GM12878 (cell line): ENCODE measurements around the gene LFNG. TPM values are rescaled to one million over a fixed set of nuclear protein-coding genes. Genes with fewer than 3 reads are reported as not detected.

Experiments used
- BACH1 ChIP-seq: fragments of 450-650 bp; IDR thresholded peaks from 2 replicates; pipeline ENCODE4 v1.6.1; 2017; ENCODE audit warnings: mild to moderate bottlenecking, borderline replicate concordance
- CBX3 ChIP-seq: fragments of 200-600 bp; sonication (generic); IDR thresholded peaks from 2 replicates; pipeline ENCODE4 v1.6.1; 2016; ENCODE audit warnings: low read depth, borderline replicate concordance
- CEBPB ChIP-seq, 2 experiments: fragments of 150-350 bp in 1 of 2; IDR thresholded peaks; 2 replicates each; pipeline ENCODE4 v1.6.1; 2012 to 2014; ENCODE audit warnings: low read depth in 2 of 2, low read length in 2 of 2, borderline replicate concordance in 1 of 2, inconsistent platforms in 1 of 2
- DPF2 ChIP-seq: fragments of 450-650 bp; IDR thresholded peaks from 2 replicates; pipeline ENCODE4 v1.6.1; 2017; ENCODE audit warnings: mild to moderate bottlenecking
- EED ChIP-seq: sonication (generic); IDR thresholded peaks from 2 replicates; pipeline ENCODE4 v1.6.1; 2016; ENCODE audit warnings: antibody characterized with exemption, low read depth
- HDAC6 ChIP-seq: fragments of 200-600 bp; sonication (generic); IDR thresholded peaks from one replicate; pipeline ENCODE4 v1.8.0; 2017; ENCODE audit warnings: antibody characterized with exemption; ENCODE audit not compliant: unreplicated experiment
- HDGF ChIP-seq: fragments of 450-650 bp; IDR thresholded peaks from 2 replicates; pipeline ENCODE4 v1.6.1; 2016; ENCODE audit warnings: antibody characterized with exemption
- IKZF1 ChIP-seq: fragments of 450-650 bp; conservative IDR thresholded peaks from 2 replicates; pipeline ENCODE4 v1.6.1; 2017; ENCODE audit warnings: antibody characterized with exemption, mild to moderate bottlenecking
- MTA2 ChIP-seq: fragments of 450-650 bp; IDR thresholded peaks from 2 replicates; pipeline ENCODE4 v1.6.1; 2016; ENCODE audit warnings: low read depth, mild to moderate bottlenecking, moderate library complexity
- MTA3 ChIP-seq: IDR thresholded peaks from 2 replicates; pipeline ENCODE4 v1.6.1; 2012; ENCODE audit warnings: low read length, inconsistent platforms, borderline replicate concordance
- NBN ChIP-seq: fragments of 450-650 bp; IDR thresholded peaks from 2 replicates; pipeline ENCODE4 v1.6.1; 2016
- NFYB ChIP-seq: IDR thresholded peaks from 2 replicates; pipeline ENCODE4 v1.6.1; 2011; ENCODE audit warnings: low read depth, mild to moderate bottlenecking, low read length, improper control_type of control experiment, moderate library complexity; ENCODE audit not compliant: insufficient read depth
- POLR2AphosphoS2 ChIP-seq: IDR thresholded peaks from 2 replicates; pipeline ENCODE4 v1.6.1; 2011; ENCODE audit warnings: low read depth, mild to moderate bottlenecking, low read length, improper control_type of control experiment, moderate library complexity
- RAD21 ChIP-seq: IDR thresholded peaks from 2 replicates; pipeline ENCODE4 v1.6.1; 2011; ENCODE audit warnings: mild to moderate bottlenecking, low read depth, low read length, moderate library complexity; ENCODE audit not compliant: insufficient read depth
- RCOR1 ChIP-seq: conservative IDR thresholded peaks from 2 replicates; pipeline ENCODE4 v1.6.1; 2012; ENCODE audit warnings: low read depth, low read length, improper control_type of control experiment
- RUNX3 ChIP-seq: IDR thresholded peaks from 2 replicates; pipeline ENCODE4 v1.6.1; 2012; ENCODE audit warnings: low read length, inconsistent platforms
- SRF ChIP-seq, 2 experiments: IDR thresholded peaks; 2 replicates each; pipeline ENCODE4 v1.6.1; 2011; ENCODE audit warnings: low read depth in 2 of 2, low read length in 2 of 2, mild to moderate bottlenecking in 1 of 2, moderate library complexity in 1 of 2
- SUZ12 ChIP-seq: fragments of 200-600 bp; sonication (generic); IDR thresholded peaks from one replicate; pipeline ENCODE4 v1.6.1; 2018; ENCODE audit warnings: antibody characterized with exemption, mild to moderate bottlenecking; ENCODE audit not compliant: unreplicated experiment
- TARDBP ChIP-seq: IDR thresholded peaks from 2 replicates; pipeline ENCODE4 v1.6.1; 2016; ENCODE audit warnings: borderline replicate concordance
- TCF12 ChIP-seq: IDR thresholded peaks from 2 replicates; pipeline ENCODE4 v1.6.1; 2011; ENCODE audit warnings: low read depth, mild to moderate bottlenecking, low read length
- ZNF207 ChIP-seq: fragments of 450-650 bp; IDR thresholded peaks from 2 replicates; pipeline ENCODE4 v1.6.1; 2014; ENCODE audit warnings: antibody characterized with exemption, mild to moderate bottlenecking, borderline replicate concordance
- polyA plus RNA-seq, 11 experiments: library from polyadenylated mRNA; depleted of rRNA in 4 of 11; unstranded in 6 of 11; stranded (reverse) in 5 of 11; fragments of >200 nt; fragmentation: Nextera tagmentation in 4 of 11; fragmentation: Illumina TruSeq in 1 of 11; extraction: Ambion mirVana in 4 of 11; extraction: Trizol in 1 of 11; gene quantifications; 1 replicate in 1 of 11; 2 replicates in 10 of 11; pipeline versions ENCODE4 v1.2.1 to v1.2.3, GENCODE V29; 2011 to 2016; ENCODE audit warnings: inconsistent platforms in 2 of 11, missing spikeins in 2 of 11, low read depth in 1 of 11
- total RNA-seq, 4 experiments: library from RNA; depleted of rRNA in 3 of 4; stranded (reverse); fragments of >200 nt in 3 of 4; fragmentation: Illumina TruSeq in 1 of 4; extraction: Trizol in 1 of 4; gene quantifications; 2 replicates each; pipeline versions ENCODE4 v1.2.1 to v1.2.3, GENCODE V29; 2013 to 2021
- TF ChIP-seq, protein P1 (sequence below): IDR thresholded peaks from 2 replicates; pipeline ENCODE4 v1.6.1; 2011; ENCODE audit warnings: low read depth, mild to moderate bottlenecking, low read length, moderate library complexity, borderline replicate concordance; ENCODE audit errors: extremely low read depth
- TF ChIP-seq, protein P2 (sequence below): IDR thresholded peaks from 2 replicates; pipeline ENCODE4 v1.6.1; 2012; ENCODE audit warnings: low read length, inconsistent platforms
- TF ChIP-seq, protein P3 (sequence below): fragments of 450-650 bp; IDR thresholded peaks from 2 replicates; pipeline ENCODE4 v1.6.1; 2017; ENCODE audit warnings: low read depth, mild to moderate bottlenecking, moderate library complexity
- TF ChIP-seq, protein P4 (sequence below): fragments of 150-350 bp; IDR thresholded peaks from 2 replicates; pipeline ENCODE4 v1.6.1; 2016; ENCODE audit warnings: low read depth, low read length

Gene LFNG
- total and polyA plus RNA-seq, 10 of the 15 experiments (the other 5 are each of a cell fraction or from before 2014, with no cell fraction given): 0.09 to 0.68 (median 0.33) TPM; not detected in 2

DNA sequence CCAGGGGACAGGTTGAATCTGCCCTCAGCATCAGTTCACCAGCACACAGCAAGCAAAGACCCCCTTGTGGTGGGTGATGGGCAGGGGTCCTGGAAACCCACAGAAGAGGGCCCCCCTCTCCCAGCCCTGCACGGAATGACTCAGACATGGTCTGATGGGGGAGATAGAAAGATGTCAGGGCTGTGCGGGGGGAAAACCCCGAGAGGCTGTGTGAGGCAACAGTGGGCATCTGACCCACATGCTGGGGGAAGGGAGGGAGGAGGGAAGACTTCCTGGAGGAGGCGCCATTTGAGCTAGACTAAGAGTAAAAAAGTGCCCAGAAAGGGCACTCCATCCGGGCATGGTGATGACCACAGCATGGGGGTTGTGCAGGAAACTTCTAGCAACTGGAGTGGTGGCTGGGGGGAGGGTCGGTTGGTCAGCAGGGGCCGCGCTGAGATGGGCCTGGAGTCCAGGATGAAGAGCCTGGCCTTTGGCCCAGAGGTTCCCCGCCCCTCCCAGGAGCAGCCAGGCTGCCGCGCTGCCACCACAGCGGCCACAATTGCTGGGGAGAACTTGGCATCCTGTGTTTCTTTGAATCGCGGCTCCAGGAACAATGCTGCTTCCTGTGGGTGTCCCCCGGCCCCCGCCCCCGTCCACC, 2.5 kb downstream of the LFNG start (continued):
- TF ChIP-seq RUNX3 (peak; percentile 64), ZNF207 (no peak), CEBPB (IDR thresholded peaks at IDR 0.05; ENCODE audit: borderline replicate concordance in 1 of 2, low read depth in 2 of 2, low read length in 2 of 2) (peak in 1 of 2 experiments; percentile 51; a peak in 1 of 4 replicates), MTA2 (peak; percentile 43; the same call in 1 of the 2 replicates), NFYB (no peak), TARDBP (no peak), POLR2AphosphoS2 (no peak), HDAC6 (no peak), NBN (peak; percentile 37; the same call in 1 of the 2 replicates), IKZF1 (peak; percentile 42; the same call in 1 of the 2 replicates), DPF2 (peak; percentile 76; the same call in 1 of the 2 replicates), SUZ12 (no peak), RCOR1 (no peak), BACH1 (peak; percentile 38; the same call in 1 of the 2 replicates), SRF (IDR thresholded peaks at IDR 0.05; ENCODE audit: low read depth in 2 of 2, low read length in 2 of 2) (peak in 1 of 2 experiments; percentile 46; a peak in 2 of 4 replicates), MTA3 (peak; percentile 37; the same call in 1 of the 2 replicates), CBX3 (no peak), EED (no peak), RAD21 (no peak), TCF12 (0 out of 2 replicates have a peak, but pooled peaks have one; percentile 13), HDGF (no peak)
- TF ChIP-seq, protein P1, sequence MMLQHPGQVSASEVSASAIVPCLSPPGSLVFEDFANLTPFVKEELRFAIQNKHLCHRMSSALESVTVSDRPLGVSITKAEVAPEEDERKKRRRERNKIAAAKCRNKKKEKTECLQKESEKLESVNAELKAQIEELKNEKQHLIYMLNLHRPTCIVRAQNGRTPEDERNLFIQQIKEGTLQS: no peak
- TF ChIP-seq, protein P2, sequence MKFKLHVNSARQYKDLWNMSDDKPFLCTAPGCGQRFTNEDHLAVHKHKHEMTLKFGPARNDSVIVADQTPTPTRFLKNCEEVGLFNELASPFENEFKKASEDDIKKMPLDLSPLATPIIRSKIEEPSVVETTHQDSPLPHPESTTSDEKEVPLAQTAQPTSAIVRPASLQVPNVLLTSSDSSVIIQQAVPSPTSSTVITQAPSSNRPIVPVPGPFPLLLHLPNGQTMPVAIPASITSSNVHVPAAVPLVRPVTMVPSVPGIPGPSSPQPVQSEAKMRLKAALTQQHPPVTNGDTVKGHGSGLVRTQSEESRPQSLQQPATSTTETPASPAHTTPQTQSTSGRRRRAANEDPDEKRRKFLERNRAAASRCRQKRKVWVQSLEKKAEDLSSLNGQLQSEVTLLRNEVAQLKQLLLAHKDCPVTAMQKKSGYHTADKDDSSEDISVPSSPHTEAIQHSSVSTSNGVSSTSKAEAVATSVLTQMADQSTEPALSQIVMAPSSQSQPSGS: no peak
- TF ChIP-seq, protein P3, sequence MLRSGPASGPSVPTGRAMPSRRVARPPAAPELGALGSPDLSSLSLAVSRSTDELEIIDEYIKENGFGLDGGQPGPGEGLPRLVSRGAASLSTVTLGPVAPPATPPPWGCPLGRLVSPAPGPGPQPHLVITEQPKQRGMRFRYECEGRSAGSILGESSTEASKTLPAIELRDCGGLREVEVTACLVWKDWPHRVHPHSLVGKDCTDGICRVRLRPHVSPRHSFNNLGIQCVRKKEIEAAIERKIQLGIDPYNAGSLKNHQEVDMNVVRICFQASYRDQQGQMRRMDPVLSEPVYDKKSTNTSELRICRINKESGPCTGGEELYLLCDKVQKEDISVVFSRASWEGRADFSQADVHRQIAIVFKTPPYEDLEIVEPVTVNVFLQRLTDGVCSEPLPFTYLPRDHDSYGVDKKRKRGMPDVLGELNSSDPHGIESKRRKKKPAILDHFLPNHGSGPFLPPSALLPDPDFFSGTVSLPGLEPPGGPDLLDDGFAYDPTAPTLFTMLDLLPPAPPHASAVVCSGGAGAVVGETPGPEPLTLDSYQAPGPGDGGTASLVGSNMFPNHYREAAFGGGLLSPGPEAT: no peak
- TF ChIP-seq, protein P4, sequence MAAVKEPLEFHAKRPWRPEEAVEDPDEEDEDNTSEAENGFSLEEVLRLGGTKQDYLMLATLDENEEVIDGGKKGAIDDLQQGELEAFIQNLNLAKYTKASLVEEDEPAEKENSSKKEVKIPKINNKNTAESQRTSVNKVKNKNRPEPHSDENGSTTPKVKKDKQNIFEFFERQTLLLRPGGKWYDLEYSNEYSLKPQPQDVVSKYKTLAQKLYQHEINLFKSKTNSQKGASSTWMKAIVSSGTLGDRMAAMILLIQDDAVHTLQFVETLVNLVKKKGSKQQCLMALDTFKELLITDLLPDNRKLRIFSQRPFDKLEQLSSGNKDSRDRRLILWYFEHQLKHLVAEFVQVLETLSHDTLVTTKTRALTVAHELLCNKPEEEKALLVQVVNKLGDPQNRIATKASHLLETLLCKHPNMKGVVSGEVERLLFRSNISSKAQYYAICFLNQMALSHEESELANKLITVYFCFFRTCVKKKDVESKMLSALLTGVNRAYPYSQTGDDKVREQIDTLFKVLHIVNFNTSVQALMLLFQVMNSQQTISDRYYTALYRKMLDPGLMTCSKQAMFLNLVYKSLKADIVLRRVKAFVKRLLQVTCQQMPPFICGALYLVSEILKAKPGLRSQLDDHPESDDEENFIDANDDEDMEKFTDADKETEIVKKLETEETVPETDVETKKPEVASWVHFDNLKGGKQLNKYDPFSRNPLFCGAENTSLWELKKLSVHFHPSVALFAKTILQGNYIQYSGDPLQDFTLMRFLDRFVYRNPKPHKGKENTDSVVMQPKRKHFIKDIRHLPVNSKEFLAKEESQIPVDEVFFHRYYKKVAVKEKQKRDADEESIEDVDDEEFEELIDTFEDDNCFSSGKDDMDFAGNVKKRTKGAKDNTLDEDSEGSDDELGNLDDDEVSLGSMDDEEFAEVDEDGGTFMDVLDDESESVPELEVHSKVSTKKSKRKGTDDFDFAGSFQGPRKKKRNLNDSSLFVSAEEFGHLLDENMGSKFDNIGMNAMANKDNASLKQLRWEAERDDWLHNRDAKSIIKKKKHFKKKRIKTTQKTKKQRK: no peak
